SK-N-DZ (cell line): ENCODE results near the gene LILRB2.
"Not testable (repeated sequence)": the region's sequence is repeated elsewhere in the genome, so short reads cannot be mapped to it uniquely, and the experiment has no call there.

Experiments used
- DNase-seq: peaks from one replicate; pipeline ENCODE4 v3.0.0-alpha.2; 2015; ENCODE audit warnings: low spot score

LILRB2 gene

DNA sequence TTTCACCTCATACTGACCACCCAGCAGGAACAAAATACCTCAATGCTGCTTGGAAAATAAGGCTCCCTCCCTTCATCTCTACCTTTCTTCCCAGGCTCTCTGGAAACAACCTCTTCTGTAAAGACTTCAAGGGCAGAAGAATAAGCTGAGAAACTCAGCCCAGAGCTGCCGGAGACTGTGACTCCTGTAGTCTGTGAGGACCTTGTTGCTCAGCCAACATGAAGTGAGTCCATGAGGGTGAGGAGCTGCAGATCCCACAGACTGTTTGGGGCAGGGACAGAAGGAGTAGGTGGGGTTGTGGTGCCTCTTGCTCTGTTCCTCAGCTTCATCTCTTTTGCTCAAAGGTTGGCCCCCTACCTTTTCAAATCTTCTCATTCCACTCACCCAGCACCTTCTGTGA lies 24.2 kb upstream of the LILRB2 start:
- DNase-seq, result no peak

DNA sequence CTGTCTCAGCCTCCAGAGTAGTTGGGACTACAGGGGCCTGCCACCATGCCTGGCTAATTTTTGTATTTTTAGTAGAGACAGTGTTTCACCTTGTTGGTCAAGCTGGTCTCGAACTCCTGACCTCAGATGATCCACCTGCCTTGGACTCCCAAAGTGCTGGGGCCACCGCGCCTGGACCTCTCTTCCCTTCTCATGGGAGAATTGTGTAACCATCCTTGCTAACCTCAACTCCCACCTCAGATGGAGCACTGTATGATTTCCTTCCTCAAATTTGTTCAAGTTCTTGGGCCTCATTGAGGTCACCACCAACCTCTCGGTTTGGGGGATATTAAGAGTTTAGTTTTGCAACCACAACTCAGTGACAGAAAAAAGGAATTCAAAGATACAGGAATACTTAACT lies 21.3 kb upstream of the LILRB2 start:
- DNase-seq, result no peak

DNA sequence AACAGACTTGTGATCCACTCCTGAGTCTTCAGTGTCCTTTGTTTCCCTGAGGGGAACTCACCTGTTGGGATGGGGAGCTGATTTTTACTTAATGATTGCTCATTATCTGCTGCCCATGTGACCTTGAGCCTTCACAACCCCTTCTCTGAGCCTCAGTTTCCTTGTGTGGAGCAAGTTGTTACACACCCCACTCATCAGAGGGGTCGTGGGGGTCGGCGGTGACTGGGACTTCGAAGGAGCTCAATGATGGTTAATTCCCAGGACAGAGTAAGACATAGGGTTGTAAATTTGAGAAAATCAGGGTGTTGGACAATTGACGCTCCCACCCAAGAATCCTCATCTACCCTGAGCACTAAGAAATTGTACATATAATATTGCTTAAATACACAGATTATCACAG lies 18.6 kb upstream of the LILRB2 start:
- DNase-seq, result no peak

DNA sequence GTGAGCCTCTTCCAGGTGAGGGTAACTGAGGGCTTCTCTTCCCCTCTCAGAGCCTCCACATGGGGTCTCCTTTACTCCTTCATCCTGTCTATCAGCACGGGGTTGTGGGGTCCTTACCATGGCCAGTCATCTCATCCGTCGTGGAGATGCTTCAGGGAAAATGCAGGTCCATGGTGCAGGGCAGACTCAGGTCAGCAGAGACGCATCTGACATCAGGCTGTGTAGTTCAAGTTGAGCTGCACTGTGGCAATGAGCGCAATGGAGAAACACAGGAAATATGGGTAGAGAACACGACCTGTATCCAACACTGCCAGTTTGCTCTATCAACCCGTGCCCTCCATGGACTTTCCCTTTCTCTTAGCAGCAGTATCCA lies 18.2 kb upstream of the LILRB2 start:
- DNase-seq, result no peak

DNA sequence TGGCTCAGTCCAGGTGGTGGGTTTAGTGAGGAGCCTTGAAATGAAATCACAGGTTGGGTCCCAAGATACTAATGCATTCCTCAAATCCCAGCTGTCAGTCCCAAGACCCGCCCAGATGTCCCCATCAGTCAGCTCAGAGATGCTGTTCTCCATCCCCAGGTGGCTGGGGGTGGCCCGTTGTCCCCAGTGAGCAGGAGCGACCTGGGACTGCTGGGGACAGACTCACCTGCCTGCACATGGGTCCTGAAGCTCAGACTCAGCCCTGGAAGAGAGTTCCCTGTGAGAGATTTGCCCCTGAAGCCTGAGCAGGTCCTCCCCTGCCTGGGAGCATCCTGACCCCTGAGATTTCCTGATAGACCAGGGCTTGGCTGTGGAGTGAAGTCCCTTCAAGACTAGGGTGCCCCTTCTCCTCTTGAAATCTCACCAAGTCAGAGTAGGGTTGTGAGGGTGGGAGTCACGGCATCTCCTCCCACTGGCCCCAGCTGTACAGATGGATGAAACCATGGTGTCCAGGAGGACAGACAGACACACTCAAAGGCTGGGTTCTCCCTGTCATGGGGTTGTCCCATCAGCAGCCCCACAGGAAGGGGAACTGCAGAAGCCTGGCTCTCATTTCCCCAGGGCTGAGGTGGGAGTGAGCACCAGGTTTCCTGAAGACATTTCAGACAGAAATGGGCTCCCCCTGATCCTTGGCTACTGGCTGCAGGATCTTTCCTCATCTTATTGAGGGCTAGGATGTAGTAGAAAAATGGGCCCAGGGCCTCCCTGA lies 17.6 kb upstream of the LILRB2 start:
- no peak for DNase-seq

DNA sequence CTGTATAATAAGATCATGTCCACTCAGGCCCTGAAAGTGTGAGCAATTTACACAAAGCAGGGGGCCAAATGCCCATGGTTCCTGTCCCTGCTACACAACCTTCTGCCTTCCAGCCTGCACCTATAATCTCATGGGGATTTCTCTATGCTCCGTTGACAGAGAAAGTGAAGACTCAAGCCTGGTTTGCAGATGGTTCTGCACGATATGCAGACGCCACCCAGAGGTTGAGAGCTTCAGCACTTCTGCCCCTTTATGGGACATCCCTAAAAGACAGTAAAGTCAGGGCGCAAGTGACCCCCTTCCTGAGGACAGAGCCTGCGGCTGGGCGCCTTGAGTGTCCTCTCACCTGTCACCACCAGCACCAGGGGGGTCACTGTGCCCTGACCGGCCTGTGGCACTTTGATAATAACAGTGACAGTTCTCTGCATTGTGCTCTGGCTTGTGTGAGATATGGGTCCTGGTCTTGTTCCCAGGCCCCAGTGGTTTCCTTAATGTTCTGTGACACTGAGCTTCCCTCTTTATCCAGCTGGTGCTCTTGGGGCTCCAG lies 16.9 kb upstream of the LILRB2 start:
- no peak for DNase-seq

DNA sequence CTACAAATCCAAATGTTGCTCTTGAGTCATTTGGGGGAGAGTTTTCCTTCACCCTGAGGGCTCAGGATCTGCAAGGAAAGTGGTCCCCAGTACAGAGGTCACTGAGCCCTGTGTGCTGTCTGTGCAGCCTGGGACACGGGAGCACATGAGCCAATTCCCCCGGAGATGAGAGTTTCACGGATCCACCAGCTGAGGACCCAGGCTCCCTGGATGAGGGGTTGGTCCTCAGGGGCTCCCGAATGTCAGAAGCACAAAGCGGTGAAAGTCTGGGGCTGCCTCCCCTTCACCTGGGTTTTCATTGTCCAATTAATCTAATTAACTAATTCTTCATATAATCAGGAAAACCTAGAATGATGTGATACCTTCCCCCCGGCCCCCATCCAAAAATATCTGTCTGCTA lies 13.6 kb upstream of the LILRB2 start:
- DNase-seq, result no peak

DNA sequence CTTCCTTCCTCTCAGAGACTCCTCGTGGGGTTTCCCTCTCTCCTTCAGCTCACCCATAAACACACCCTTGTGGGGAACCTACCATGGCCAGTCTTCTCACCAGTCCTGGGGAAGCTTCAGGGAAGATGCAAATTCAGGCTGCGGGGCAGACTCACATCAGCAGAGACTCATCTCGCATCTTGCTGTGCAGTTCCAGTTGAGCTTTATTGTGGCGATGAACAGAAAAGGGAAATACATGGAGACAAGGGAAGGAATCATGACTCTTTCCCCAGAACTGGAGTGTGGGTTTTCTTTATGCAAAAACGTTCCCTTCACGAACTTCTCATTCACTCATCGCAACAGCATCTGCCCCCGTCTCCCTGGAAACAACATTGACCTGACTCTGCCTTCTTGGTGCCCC lies 8.2 kb upstream of the LILRB2 start:
- not testable (repeated sequence) for DNase-seq

DNA sequence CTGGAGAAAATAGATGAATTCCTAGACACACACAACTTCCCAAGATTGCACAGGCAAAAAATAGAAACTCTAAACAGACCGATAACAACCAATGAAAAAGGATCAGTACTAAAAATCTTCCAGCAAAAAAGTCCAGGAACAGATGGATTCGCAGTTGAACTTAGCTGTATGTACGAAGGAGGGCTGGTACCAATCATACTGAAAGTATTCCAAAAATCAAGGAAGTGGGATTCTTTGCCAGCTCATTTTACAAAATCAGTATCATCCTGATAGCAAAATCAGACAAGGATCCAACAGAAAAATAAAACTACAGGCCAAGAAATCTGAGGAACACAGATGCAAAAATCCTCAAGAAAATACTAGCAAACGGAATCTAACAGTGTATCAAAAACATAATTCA lies 6.5 kb upstream of the LILRB2 start:
- no peak for DNase-seq

DNA sequence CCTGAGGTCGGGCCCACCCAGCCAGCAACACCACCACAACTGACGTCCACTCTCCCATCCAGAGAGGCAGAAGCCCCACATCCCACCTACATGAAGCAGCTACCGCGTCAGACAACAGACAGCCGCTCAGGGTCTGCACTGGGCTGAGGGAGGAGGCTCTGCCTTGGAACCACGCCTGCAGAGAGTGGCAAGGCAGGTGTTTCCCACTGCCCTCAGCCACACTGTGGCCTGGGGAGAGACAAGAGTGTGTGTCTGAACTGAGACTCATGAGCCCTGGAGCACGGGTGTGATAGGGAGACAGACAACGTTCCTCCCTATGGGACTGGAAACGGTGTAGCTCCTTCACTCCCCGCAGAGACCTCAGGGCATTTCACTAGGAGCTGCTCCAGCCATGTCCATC lies 5.4 kb upstream of the LILRB2 start:
- not testable (repeated sequence) for DNase-seq

DNA sequence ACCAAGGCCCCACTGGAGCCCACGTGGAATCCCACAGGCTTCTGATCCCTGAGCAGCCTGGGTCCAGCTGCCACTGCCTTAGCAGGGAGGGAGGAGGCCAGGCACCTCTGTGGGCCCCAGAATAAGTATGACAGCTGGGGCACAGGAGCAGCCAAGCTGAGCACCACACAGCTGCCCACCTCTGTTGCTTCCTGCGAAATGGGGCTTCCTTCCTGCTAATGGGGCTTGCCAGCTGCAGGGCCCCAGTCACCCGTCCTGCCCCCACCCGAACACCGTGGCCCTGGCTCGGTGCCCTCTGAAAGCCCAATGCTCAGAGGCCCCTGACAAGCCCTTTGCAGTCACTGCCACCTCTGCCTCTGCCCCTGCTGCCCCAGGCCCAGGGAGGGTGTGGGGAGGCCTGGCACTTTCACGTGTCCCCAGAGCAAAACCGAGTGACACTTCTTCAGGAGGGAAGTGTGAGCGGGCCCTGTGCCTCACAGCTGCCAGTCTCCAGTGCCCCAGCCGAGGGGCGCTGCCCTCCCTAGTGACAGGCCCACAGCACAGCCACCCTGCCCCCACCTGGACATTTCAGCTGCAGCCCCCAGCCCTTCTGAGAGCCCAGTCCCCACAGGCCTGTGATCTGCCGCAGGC lies 4.6 kb upstream of the LILRB2 start:
- DNase-seq, result not testable (repeated sequence)

DNA sequence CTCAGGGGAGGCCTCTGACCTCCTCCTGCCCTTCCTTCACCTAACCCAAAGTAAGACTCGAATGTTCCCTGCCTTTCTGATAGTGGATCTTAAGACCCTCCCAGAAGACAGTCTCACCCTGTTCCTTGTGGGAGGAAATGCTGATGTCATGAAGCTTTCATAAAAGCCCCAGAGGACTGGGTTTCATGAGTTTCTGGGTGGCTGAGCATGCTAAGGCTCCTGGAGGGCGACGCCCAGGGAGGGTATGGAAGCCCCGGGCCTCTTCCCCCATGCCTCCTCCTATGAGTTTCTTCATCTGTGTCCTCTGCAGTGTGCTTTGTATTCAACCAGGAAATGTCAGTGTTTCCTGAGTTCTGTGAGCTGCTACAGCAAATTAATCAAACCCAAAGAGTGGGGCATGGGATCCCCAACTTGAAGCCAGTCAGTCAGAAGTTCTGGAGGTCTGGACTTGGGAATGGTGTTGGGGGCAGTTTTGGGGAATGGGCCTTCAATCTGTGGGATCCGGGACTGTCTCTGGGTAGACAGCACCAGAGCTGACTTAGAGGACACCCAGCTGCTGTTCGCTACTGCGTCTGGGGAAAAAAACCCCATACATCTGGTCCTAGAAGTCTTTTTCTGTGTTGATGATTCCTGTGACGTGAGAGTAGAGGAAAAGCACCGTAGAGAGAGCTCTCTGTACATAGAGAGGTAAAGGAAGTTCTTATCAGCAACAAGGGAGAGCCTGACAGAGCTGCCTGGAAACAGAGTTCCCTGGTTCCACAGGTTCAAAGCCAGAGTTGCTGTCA lies 2.0 kb upstream of the LILRB2 start:
- DNase-seq, result no peak

DNA sequence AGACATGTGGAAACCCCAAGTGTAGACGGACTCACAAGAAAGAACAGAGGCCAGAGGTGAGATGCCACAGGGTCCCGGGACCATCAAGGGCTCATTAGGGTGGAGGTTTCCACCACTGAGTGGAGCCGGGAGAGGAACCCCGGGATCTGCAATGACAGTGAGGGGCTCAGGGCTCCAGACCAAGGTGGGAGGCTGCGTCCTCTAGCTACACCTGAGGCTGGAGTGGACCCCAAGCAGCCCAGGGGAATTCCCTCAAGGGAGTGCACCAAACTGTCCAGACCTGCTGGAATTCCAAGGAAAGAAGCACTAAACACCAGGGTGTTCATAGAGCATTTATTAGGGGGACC lies 792 bp upstream of the LILRB2 start:
- not testable (repeated sequence) for DNase-seq

DNA sequence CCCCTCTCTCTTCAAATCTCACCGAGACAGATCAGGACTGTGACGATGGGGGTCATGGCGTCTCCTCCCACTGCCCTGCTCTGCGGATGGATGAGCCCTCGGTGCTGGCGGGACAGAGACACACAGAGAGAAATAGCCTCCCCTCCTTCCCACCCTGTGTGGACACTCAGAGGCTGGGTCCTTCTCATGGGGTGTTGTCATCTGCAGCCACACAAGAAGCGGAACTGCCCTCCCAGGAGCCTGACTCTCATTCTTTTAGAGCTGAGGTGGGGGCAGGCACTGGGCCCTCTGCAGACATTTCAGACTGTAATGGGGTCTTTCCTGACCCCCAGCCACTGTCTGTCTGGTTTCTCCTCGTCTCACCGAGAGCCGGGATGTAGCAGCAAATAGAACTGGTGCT lies 469 bp downstream of the LILRB2 start:
- DNase-seq, result not testable (repeated sequence)

DNA sequence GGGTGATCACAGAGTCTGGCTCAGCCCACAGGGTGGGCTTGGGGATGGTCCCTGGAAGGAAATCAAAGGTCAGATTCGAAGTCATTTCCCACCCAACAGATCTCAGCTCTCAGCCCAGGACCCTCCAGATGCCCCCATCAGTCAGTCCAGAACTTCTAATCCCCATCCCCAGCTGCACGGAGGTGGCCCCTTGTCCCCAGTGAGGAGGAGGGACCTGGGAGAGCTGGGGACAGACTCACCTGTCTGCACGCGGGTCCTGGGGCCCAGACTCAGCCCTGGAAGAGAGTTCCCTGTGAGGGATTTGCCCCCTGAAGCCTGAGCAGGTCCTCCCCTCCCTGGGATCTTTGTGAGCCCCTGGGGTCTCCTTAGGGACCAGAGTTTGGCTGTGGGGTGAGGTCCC lies 885 bp downstream of the LILRB2 start:
- not testable (repeated sequence) for DNase-seq

DNA sequence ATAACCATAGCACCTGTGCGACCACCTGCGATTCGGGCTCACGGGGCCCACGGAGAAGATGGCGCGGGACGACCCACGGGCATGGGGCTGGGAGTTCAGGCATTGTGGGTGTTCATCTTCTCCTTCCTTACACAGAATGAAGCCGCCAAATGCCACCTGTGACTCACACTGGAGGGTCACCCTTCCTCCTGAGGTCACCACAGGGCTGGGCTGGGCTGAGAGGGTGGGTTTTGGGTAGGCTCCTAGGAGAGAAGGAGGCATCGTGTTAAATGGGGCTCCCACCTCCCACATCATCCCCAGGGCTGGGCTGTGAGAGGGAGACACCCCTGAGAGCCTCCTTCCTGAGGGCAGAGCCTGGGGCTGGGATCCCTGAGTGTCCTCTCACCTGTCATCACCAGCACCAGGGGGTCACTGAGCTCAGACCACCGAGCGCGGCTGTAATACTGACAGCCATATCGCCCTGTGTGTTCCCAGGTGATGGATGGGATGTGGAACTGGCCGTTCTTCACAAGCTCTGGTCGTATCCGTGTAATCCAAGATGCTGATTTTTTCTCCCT lies 1.4 kb downstream of the LILRB2 start:
- DNase-seq, result no peak

DNA sequence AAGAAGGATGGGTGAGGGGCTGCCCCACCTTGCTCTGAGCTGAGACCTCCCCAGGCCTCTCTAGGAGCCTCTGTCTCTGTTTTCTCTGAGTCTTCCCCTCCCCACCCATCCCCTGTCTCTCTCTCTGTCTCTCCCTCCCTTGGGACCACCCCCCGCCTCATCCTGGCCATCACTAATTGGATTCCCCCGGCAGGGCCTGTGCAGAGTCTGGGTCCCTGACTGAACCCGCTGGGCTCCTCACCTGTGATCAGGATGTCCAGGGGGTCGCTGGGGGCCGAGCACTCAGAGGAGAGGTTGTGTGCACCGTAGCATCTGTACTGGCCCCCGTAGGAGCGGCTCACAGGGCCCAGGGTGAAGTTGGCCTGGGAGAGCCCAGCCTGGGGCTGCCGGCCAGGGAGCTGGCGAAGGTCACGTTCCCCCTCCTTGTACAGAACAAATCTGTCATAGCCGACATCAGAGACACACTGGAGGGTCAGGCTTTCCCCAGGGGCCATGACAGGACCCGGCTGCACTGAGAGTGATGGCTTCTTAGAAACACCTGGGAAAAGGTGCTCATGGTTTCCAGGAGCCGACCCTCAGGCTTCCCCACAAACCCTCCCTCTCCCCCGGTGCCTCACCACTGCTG lies 2.2 kb downstream of the LILRB2 start:
- not testable (repeated sequence) for DNase-seq

DNA sequence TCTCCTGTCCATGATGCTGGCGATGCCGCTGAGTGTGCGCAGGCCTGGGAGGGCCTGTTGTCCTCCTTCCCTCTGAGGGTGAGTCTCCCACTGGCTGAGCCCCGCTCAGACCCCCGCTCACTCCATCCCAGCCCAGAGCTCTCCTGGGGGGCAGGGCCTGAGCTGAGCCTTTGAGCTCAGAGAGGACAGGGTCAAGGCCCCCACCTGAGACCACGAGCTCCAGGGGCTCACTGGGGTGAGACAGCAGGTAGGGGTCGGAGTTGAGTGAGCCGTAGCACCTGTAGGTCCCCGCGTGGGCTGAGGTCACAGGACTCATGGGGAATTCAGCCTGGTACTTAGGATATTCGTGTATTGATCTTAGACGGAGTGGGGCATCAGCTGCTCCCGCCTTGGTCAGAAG lies 2.9 kb downstream of the LILRB2 start:
- not testable (repeated sequence) for DNase-seq

DNA sequence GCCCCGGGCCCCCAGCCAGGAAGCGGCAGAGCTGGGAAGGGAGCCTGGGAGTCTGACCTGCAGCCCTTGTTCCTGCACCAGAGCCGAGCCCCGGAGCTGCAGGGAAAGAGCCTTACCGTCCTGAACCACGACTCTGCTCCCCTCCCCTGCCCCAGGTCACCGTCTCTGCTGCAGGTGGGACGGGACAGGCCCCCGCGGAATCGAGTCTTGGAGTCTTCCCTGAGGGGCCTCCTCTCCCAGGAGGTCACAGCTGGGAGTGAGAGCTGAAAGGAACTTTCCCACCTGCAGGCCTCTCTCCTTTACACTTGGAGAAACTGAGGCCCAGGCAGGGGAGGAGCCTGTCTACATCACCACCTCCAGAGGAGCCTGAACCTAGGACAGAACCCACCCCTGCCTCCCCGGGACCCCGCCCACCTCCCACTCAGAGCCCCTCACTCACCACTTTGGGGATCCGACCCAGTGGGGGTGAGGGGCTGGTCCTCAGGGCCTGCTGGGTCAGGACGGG lies 3.7 kb downstream of the LILRB2 start:
- not testable (repeated sequence) for DNase-seq

DNA sequence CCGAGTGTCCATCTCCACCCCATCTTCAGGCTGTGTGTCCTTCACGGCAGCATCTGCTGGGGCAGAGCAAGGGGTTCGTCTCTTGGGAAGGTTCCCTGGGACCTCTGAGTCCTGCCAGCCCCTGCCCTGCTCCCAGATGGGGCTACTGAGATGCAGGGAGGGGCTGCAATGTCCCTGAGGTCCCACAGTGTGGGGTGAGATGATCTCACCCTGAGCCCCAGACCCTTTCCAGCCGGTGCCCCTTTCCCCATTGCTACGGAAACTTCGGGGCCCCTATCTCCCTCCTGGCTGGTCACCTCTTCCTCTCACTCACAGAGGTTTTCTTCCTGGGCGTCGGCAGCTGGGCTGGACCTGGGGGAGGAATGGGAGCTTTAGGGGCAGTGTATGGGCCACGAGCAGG lies 5.0 kb downstream of the LILRB2 start:
- DNase-seq, result no peak

DNA sequence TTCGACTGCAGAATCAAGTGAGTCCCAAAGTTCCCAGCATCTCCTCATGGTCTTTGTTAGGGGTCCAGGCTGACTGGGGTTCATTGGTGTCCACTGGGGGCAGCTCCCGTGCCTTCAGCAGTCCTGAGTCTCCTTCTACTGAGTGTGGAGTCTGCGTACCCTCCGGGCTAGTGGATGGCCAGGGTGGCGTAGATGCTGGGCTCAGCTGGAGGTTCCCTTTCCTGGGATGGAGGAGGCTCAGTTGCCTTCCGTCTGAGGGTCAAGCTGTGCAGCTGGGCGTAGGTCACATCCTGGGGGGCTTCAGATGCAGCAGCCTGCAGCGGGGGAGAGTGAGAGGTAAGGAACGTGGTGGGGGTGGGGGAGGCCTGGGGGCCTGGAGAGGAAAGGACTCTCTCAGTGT lies 6.4 kb downstream of the LILRB2 start:
- DNase-seq, result not testable (repeated sequence)

DNA sequence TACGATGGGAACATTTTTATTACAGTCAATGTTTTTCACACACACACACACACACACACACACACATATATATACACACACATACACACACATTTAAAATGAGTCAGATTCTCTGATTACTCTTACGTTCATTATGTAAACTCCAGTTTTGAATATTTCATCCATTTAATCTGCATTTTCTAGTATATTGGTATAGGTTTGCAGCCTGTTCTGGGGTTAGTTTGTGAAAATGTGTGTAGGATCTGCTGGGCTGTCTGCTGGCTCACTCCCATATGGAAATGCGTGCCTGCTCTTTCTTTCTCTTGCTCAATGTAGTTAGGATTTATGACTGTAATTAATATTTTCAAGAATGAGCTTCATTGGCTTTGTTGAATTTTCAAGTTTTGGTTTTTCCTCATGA lies 7.1 kb downstream of the LILRB2 start:
- no peak for DNase-seq
